ENCODE results near the gene HCFC1R1. TPM values are rescaled to one million over a fixed set of nuclear protein-coding genes. Genes with fewer than 3 reads are reported as not detected.

Gene HCFC1R1
- total and polyA plus RNA-seq, 2 of the 8 experiments (the other 6 are each of a cell fraction or from before 2014, with no cell fraction given), result 72.7 to 138 TPM

- Histone ChIP-seq H2BK5ac (ENCODE audit: low read depth, low read length) (no peak overlapping the region), H2BK15ac (ENCODE audit: low read length) (no peak overlapping the region), H3K27ac (ENCODE audit: low read depth, low read length) (no peak overlapping the region), H3K23me2 (ENCODE audit: low read depth, low read length) (peaks cover 6% of the 10 kb centered on the region; the same call in 1 of the 2 replicates), H4K8ac (ENCODE audit: extremely low read depth, insufficient read depth, low read length) (no peak overlapping the region), H3K4me1 (replicated peaks in 1 of 4; ENCODE audit: control insufficient read depth in 3 of 4, insufficient read depth in 4 of 4, low read length in 3 of 4) (peaks cover 4 to 11% (median 5%) of the 10 kb centered on the region in 4 experiments; a peak in 5 of 7 replicates), H3K23ac (ENCODE audit: insufficient read length) (no peak overlapping the region), H3K18ac (ENCODE audit: extremely low read depth, low read length) (no peak overlapping the region), H3K9me3 (ENCODE audit: insufficient read depth in 2 of 2, low read depth in 1 of 2, low read length in 1 of 2) (no peaks in the 10 kb centered on the region), H3K4ac (replicated peaks; ENCODE audit: insufficient read length, low read depth, low read length) (no peak overlapping the region), H2AFZ (ENCODE audit: low read length) (no peak overlapping the region), H3K79me2 (ENCODE audit: control insufficient read depth in 1 of 2, insufficient read depth in 2 of 2, low read length in 2 of 2) (no peaks in the 10 kb centered on the region), H3K36me3 (ENCODE audit: control insufficient read depth in 2 of 4, insufficient read depth in 4 of 4, low read length in 3 of 4) (no peaks in the 10 kb centered on the region), H3K79me1 (ENCODE audit: low read depth, low read length) (no peaks in the 10 kb centered on the region), H2BK120ac (replicated peaks; ENCODE audit: low read depth, low read length) (no peak overlapping the region), H3K27me3 (replicated peaks in 1 of 4; ENCODE audit: control insufficient read depth in 3 of 4, extremely low read depth in 1 of 4, insufficient read depth in 3 of 4, low read length in 3 of 4) (no peaks in the 10 kb centered on the region; a peak in 1 of 7 replicates), H3K14ac (ENCODE audit: insufficient read length) (no peak overlapping the region), H2BK20ac (ENCODE audit: low read length) (no peak overlapping the region), H3K9ac (replicated peaks in 1 of 4; ENCODE audit: extremely low read depth in 1 of 4, low read depth in 3 of 4, low read length in 3 of 4) (no peak overlapping the region), H3K56ac (replicated peaks; ENCODE audit: insufficient read length, low read depth, low read length) (no peak overlapping the region), H4K5ac (ENCODE audit: insufficient read length, low read depth, low read length) (no peak overlapping the region), H4K91ac (replicated peaks; ENCODE audit: insufficient read length, low read length) (no peak overlapping the region), H3K4me2 (ENCODE audit: insufficient read depth in 1 of 2, low read depth in 2 of 2, low read length in 2 of 2) (no peak overlapping the region), H2BK12ac (ENCODE audit: low read depth, low read length) (no peak overlapping the region), H4K20me1 (replicated peaks in 1 of 2; ENCODE audit: control insufficient read depth in 1 of 2, insufficient read depth in 2 of 2, low read length in 2 of 2) (peaks cover 2% of the 10 kb centered on the region in 2 experiments), H3K4me3 (ENCODE audit: extremely low read depth in 1 of 4, insufficient read depth in 2 of 4, low read depth in 3 of 4, low read length in 4 of 4) (no peak overlapping the region), H2AK5ac (ENCODE audit: low read depth, low read length) (no peak overlapping the region)
- WGBS, 2 experiments (ENCODE audit: extremely low coverage in 1 of 2, insufficient coverage in 1 of 2, insufficient read length in 1 of 2, insufficient replicate concordance in 2 of 2, low coverage in 1 of 2, low lambda C conversion rate in 2 of 2, missing lambda C conversion rate in 1 of 2), result 88% methylated on average over 6 of the region's 6 CpGs; no CpG with 5 or more reads in 1 of the 2 experiments
- ChIA-PET POLR2A (ENCODE audit: partially characterized antibody) (interaction anchor here (1.0 to 12.7 kb wide), 6 partner anchors 12 to 43 kb away, joined by 3 to 140 read pairs (median 8); partner anchors contain the start of genes CLDN6, TNFRSF12A and ZSCAN10), CTCF (ENCODE audit: partially characterized antibody) (interaction anchor here (0.6 to 8.3 kb wide), 6 partner anchors 11 to 801 kb away, joined by 3 to 76 read pairs (median 4); partner anchors contain the start of gene ZSCAN10)
- TF ChIP-seq, protein P1, sequence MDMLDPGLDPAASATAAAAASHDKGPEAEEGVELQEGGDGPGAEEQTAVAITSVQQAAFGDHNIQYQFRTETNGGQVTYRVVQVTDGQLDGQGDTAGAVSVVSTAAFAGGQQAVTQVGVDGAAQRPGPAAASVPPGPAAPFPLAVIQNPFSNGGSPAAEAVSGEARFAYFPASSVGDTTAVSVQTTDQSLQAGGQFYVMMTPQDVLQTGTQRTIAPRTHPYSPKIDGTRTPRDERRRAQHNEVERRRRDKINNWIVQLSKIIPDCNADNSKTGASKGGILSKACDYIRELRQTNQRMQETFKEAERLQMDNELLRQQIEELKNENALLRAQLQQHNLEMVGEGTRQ (IDR thresholded peaks at IDR 0.05; ENCODE audit: low read length), result no peak
- FAIRE-seq (no peak), DNase-seq (ENCODE audit: low read depth in 1 of 2, low spot score in 2 of 2) (no peak)
Measured at GRCh38 chr16:3062553-3062952, 38.8 kb upstream of the HCFC1R1 start.

Data from H1 (cell line).